D721Med (cell line): Measurements from ENCODE around the gene EMC10.

ENCODE experiments used
- DNase-seq: peaks from one replicate; pipeline ENCODE4 v3.0.0; 2011; ENCODE audit warnings: low spot score; ENCODE audit not compliant: insufficient read length
- FAIRE-seq: peaks from 2 replicates; lab custom pipeline; 2011; peaks lifted over from hg19 to GRCh38; lab: Jason Lieb, UNC
- TF ChIP-seq, protein P1 (sequence below): IDR thresholded peaks from 2 replicates; pipeline ENCODE4 v1.5.1; 2012; ENCODE audit warnings: mild to moderate bottlenecking, control low read depth; ENCODE audit not compliant: insufficient read depth; ENCODE audit errors: missing control alignments

EMC10 gene

GRCh38 chr19:50531171-50531612 is 54.9 kb downstream of the EMC10 start:
- no peak for DNase-seq
- no peak for FAIRE-seq
- TF ChIP-seq, protein P1, sequence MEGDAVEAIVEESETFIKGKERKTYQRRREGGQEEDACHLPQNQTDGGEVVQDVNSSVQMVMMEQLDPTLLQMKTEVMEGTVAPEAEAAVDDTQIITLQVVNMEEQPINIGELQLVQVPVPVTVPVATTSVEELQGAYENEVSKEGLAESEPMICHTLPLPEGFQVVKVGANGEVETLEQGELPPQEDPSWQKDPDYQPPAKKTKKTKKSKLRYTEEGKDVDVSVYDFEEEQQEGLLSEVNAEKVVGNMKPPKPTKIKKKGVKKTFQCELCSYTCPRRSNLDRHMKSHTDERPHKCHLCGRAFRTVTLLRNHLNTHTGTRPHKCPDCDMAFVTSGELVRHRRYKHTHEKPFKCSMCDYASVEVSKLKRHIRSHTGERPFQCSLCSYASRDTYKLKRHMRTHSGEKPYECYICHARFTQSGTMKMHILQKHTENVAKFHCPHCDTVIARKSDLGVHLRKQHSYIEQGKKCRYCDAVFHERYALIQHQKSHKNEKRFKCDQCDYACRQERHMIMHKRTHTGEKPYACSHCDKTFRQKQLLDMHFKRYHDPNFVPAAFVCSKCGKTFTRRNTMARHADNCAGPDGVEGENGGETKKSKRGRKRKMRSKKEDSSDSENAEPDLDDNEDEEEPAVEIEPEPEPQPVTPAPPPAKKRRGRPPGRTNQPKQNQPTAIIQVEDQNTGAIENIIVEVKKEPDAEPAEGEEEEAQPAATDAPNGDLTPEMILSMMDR: no peak

- TF ChIP-seq, protein P1: no peak
- no peak for FAIRE-seq
- DNase-seq: no peak
Measured at GRCh38 chr19:50532952-50533351, 56.6 kb downstream of the EMC10 start.

- DNase-seq (no peak), FAIRE-seq (no peak)
Measured at GRCh38 chr19:50534478-50534877, 58.2 kb downstream of the EMC10 start.

DNA sequence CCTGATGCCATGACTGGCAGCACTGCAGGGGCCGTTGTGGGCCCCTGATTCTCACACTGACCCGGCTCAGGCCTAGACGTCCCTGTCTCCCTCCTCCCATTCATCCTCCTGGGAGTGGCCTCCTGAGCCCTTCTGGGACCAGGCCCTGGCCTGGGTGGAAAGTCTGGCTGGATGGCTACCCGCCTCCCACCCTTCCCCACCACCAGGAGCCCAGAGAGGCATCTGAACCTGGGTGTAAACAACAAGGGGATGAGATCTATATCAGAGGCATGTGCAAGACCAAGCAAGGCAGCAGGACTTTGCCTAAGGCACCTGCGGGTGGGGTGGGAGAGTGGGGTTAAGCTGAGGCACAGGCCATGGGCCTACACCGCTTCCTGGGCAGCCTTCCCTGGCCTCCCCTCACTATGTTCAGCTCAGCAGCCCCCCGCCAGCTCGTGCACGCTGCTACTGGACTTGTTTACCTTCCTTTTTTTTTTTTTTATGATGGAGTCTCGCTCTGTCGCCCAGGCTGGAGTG is 59.4 kb downstream of the EMC10 start:
- FAIRE-seq (no peak), DNase-seq (no peak)
- TF ChIP-seq, protein P1: no peak

More at GRCh38 chr19:50534478-50534877, 58.2 kb downstream of the EMC10 start:
- TF ChIP-seq, protein P1: no peak

DNA sequence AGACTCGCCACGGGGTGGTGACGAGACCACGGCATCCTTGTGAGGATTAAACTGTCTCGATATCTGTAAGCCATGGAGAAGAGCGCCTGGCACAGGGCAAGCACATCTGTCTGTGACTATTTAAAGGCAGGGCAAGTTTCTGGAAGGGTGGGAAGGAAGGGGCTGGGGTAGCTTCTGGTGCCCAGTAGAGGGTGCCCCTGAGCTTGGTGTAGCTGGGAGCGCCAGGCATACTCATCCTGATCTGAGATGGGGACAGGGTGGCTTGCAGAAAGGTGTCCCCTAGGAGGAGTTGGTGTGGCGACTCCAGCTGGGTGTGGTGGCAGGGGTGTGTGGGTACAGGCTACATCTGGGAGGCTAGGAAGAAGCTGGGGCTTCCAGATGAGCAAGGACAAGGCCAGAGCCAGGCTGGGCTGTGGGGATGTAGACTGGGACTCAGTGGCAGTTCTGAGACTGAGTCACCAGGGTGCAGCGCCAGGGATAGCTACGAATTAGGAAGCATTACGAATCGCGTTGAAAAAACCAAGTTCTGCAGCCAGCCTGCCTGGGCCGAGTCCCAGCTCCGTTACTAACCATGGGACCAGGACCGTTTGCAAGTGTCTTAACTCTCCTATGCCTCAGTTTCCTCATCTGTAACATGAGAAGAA is 60.5 kb downstream of the EMC10 start:
- TF ChIP-seq, protein P1: no peak
- DNase-seq: no peak
- no peak for FAIRE-seq

DNA sequence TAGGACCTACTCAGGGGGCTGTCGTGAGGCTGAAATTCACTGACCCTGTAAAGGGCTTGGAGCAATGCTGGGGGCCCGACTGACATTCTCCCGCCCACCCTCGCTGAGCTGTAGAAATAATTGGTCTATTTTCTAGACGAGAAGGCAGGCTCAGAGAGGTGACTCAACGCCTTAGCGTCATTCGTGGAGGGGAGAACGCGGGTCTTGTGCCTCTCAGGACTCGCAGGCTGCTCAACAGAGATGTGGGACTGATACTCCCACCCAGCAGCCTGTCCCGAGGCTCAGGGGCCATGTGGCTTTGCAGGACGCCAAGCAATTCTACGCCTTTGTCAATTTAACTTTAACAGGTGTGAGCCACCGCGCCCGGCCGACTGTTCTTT is 61.0 kb downstream of the EMC10 start:
- FAIRE-seq: no peak
- no peak for DNase-seq
- TF ChIP-seq, protein P1: no peak

DNA sequence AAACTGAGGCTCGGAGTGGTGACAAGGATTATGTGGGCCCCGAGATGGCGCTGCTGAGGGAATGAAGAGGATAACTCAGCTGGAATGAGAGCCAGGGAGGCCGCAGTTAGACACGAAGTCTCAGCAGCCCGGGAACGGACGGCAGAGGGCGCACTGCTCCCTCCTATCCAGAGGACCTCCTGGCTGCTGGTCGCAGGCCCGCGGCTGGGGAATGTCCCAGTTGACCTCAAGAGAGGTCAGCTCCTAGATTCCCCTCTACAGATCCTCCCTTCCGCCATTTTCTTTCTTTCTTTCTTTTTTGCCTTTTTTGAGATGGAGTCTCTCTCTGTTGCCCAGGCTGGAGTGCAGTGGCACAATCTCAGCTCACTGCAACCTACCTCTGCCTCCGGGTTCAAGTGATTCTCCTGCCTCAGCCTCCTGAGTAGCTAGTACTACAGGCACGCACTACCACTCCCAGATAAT is 61.5 kb downstream of the EMC10 start:
- FAIRE-seq (no peak), DNase-seq (peak; percentile 75)
- TF ChIP-seq, protein P1: peak; percentile 64
